T-helper 2 cell treated with Interferon-gamma antibody and Interleukin-4, amounts not matched to agents 100 ng/mL and 5 ng/mL, for 36 hours (primary cell): ENCODE results near the gene ITLN1. TPM values are rescaled to one million over a fixed set of nuclear protein-coding genes. Genes with fewer than 3 reads are reported as not detected.

Experiments
- intact Hi-C: fragments of 100-400 bp; cut with micrococcal nuclease; formaldehyde crosslinking; loops from one replicate; pipeline ENCODE4 v1.15.1; 2023
- total RNA-seq: library from RNA; stranded (reverse); gene quantifications from 2 replicates; pipeline ENCODE4 v1.2.3, GENCODE V29; 2022

Gene ITLN1
- total RNA-seq, 1 donor from 2014 or later = not detected

- intact Hi-C loops = no loop called here
These were observed 26.5 kb downstream of the ITLN1 start for GRCh38 chr1:160858507-160858906.

DNA sequence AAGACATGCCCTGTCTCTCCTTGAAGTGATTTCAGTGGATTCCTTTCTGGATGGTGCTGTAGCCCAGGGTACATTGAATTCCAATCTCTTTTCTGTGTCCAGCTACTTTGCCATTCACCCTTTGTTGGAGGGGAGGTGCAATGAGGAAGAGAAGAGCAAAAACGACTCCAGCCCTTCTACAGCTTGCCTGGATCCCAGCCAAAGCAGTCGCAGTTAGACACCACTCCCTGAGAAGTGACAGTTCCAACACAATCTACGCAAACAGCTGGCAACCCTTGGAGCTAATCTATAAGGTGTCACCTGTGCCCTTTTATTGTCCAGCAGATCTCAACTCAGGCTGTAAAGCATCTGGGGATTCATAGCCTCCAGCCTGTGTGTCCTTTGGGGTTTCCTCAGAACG is 26.9 kb downstream of the ITLN1 start:
- intact Hi-C loops = no loop called here

DNA sequence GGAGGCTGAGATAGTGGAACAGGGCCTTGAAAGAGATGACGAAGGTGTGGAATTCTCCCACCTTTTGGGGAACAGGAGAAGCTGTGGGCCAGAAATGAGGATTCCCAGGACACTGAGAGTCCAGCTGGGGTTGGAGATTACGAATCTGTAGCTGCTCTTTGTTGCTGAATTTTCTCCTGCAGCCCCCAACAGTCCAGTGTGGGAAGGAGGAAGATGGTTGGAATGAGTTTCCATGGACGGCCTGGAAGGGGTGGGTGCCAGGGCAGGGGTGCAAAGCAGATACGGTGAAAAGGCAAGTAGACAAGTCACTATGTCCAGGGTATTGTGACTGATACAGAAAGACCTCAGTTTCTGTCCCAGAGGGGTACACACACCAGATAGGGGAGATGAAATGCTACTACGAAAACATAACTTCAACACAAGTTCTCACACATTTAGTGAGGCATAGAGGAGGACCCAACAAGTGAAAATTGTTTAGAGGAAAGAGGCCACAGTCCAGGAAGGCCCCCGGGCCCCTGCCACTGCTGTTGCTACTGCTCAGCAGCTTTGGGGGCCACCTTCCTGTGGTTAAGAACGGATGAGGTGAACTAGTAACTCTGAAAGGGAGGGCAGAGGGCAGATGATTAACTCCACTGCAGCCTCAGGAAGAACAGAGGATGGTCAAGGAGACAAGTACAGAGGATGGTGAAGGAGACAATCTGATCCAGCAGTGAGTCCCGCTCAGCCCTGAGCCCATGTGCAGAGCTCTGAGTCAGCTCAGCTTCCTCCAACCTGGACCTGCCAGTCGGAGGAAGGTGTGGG is 29.6 kb downstream of the ITLN1 start:
- intact Hi-C loops = no loop called here

GRCh38 chr1:160853754-160854153 is 31.2 kb downstream of the ITLN1 start:
- intact Hi-C loops = no loop called here

GRCh38 chr1:160853014-160853413 is 32.0 kb downstream of the ITLN1 start:
- intact Hi-C loops = no loop called here

DNA sequence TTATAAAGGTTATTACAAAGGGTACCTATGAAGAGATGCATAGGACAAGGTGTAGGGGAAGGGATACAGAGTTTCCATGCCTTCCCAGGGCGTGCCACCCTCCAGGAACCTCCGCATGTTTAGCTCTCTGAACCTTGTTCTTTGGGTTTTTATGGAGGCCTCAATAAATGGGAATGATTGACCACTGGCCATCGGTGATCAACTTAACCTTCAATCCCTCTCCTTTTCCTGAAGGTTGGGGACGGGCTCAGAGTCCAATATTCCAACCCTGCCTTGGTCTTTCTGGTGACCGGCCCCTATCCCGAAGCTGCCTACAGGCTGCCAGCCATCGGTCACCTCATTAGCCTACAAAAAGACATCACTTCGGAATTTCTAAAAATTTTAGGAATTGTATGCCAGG is 34.0 kb downstream of the ITLN1 start:
- intact Hi-C loops = no loop called here

- intact Hi-C loops = no loop called here
These were observed 34.4 kb downstream of the ITLN1 start for GRCh38 chr1:160850541-160850940.

GRCh38 chr1:160846281-160846680 is 38.7 kb downstream of the ITLN1 start:
- intact Hi-C loops = no loop called here

GRCh38 chr1:160844447-160845232 is 40.3 kb downstream of the ITLN1 start:
- intact Hi-C loops = no loop called here

- intact Hi-C loops = no loop called here
These were observed 43.9 kb downstream of the ITLN1 start for GRCh38 chr1:160841079-160841478.

GRCh38 chr1:160839746-160840145 is 45.2 kb downstream of the ITLN1 start:
- intact Hi-C loops = loop anchor here (10.0 kb wide), 1 partner anchor 255 kb away; the partner anchor contains the start of gene KLHDC9

GRCh38 chr1:160838888-160839287 is 46.1 kb downstream of the ITLN1 start:
- intact Hi-C loops = loop anchor here (1.0 to 10.0 kb wide), 2 partner anchors 43 to 256 kb away; partner anchors contain the start of genes KLHDC9 and LY9

DNA sequence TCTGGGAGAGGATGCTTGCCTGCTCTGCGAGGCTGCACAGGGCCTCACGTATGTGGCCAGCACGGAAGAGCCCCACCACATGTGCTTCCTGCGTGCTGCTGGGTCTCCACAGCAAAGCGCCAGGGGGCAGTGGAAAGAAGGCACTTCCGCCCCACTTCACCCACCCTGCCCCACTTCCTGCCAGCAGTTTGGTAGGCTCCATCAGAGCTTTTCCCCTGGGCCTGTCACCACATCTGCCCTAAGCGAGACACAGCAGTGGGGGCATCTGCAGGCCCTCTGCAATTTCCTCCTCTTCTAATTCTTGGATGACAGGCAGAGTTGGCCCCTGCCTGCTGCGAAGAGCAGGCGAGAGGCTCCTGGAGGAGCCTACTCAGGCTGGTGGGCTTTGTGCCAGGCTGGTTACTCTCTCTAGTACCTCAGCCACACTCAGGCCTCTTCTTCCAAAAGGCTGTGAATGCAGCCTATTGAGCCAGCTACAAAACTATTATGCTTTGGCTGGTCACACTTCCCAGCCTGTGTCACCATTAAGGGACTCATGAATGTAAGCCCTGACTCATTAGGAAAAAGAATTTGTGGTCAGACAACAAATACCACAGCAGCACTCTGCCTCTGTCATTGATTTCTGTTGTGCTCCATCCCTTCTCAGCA is 47.3 kb downstream of the ITLN1 start:
- intact Hi-C loops = loop anchor here (1.0 to 10.0 kb wide), 3 partner anchors 41 to 257 kb away; partner anchors contain the start of genes KLHDC9 and LY9

- intact Hi-C loops = loop anchor here (1.0 to 10.0 kb wide), 2 partner anchors 154 to 258 kb away; partner anchors contain the start of gene KLHDC9
These were observed 47.9 kb downstream of the ITLN1 start for GRCh38 chr1:160836981-160837557.

DNA sequence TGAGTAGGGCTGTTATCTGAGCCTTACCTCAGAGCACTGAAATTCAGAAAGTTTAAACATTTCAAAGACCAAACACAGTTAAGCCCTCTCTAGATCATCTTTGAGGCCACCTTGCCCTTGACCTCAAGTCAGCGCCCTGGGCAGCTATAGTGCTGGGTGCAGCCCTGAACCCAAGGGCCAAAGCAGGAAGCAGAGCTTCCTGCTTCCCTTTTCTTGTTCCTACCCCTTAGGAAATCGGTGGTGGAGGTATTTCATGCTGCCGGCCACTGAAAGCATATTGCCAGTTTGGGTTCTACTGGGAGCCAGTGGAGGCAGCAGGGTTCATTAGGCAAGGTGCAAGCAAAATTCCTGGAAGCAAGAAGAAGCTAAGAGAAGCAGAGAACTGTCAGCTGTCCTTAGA is 48.4 kb downstream of the ITLN1 start:
- intact Hi-C loops = loop anchor here (10.0 kb wide), 1 partner anchor 258 kb away; the partner anchor contains the start of gene KLHDC9

- intact Hi-C loops = loop anchor here (1.0 to 10.0 kb wide), 5 partner anchors 42 to 259 kb away; partner anchors contain the start of gene KLHDC9
These were observed 49.2 kb downstream of the ITLN1 start for GRCh38 chr1:160835751-160836150.

DNA sequence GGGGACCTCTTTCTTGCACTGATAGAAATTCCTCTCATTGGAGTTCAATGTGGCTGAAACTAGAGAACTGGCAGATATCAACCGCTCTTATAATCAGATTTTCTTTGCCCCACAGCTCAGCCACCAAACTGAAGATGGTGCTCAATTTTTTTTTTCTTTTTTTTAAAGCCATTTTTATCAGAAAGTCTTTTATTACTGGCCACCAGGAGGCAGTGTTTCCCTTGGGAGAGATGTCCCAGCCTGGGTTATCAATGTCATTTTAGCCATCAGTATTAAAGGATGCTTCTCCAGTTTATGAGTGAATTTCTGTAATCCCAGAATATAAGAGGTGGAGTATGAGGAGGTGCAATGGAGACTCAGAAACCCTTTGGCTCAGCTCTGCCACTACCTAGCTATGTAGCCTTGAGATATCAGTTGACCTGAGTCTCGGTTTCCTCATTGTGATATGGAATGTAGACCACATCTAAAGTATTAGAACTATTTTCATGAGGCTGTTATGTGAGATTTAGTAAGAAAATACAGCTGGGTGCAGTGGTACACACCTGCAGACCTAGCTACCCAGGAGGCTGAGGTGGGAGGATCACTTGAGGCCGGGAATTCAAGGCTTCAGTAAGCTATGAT is 49.9 kb downstream of the ITLN1 start:
- intact Hi-C loops = loop anchor here (1.0 to 10.0 kb wide), 5 partner anchors 42 to 260 kb away; partner anchors contain the start of gene KLHDC9

DNA sequence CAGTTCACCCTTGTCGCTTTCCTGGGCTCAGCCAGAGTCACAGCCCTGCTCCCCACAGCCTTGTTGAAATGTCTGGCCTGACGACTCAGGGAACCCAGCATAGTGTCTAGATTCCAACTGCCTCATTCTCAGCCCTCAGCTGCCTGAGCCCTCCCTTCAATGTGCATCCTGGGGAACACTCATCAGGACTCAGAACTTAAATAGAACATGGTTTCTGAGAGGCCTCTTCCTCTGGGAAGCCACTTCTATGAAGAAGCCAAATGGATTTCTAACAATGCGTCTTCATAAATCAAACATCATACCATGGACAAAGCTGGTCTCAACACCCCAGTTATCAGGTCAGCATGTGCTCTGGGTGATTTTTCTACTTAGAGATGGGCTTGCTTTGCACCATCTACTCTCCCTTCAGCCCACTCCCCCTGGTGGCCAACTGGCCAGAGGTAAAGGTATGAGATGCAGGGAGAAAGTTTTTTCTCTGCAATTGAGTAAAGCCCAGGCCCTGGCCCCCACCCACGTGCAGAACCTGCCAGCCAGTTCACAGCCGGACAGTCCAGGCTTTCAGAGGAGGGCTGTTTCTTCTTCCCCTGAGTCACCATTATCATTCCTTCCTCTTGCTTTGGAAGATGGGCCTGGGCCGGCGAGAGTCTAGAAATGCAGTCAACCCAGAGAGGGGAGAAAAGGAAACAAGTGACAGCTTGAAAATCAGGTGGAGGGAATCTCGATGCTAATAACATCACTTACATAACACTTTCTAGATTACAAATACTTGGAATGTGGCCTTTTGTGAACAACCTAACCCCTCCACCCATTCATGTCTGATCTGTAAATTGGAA is 54.4 kb downstream of the ITLN1 start:
- intact Hi-C loops = loop anchor here (1.0 to 10.0 kb wide), 4 partner anchors 53 to 264 kb away; partner anchors contain the start of gene KLHDC9

DNA sequence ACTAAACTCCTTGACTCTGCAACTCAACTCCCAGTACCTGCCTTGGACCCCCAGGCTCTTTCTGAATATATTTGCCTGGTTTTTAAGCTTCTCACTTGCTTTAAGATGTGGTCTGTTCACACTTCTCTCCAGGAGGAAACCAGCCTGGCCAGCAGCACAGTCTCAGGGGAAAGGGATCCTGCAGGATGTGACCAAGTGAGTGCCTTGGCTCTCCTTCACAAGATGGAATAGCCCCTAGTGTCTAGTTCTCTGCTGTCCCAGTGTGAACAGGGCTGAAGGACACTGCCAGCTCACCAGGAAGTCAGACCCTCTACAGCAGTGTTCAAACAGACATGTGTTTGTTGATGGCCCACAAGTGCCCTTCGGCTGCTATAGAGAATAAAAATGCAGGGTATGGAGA is 55.2 kb downstream of the ITLN1 start:
- intact Hi-C loops = loop anchor here (1.0 to 10.0 kb wide), 4 partner anchors 52 to 265 kb away; partner anchors contain the start of gene KLHDC9
